GM19455 (cell line): ENCODE data around the gene UBTF.

Experiments used
- ATAC-seq: cut with Tn5 transposase; IDR thresholded peaks from one replicate; pipeline ENCODE4 v1.9.1; 2021; ENCODE audit not compliant: unreplicated experiment

The UBTF gene

DNA sequence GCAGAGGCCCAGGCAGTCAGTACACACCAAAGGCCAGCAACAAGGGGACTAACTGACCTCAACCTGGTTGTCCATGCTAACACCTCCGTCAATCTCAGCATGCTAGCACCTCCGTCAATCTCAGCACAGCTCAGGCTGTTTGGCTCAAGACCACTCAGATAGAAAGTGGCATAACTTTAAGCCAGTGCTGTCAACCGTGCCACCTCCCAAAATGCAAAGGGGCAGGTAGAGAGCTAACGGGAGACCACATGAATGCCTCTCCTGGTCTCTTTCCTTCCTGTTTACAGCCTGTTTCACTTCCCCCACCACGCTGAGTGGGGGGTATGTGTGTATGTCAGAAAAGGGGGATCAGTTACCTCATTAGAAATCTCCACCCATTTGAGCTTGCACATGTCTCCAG, 3.3 kb downstream of the UBTF start:
- ATAC-seq, result no peak

DNA sequence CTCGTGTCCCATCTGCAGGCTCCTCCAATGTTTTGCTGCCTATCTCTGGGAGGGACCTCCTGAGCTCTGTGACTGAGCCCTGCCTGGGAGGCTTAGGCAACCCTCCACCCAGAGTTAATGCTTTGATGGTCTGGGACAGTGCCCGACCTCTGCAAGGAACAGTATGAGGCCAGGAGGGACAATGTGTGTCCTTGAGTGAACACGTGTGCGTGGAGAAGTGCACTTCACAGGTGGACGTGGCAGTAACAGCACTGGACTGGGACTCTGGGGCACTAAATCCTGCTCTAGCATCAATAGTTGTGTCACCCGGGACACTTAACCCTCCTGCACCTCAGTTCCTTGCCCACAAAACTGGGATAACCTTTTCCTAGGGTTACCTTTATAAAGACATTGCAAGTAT, 4.6 kb downstream of the UBTF start:
- ATAC-seq, result no peak

GRCh38 chr17:44214230-44214494, 5.3 kb downstream of the UBTF start:
- ATAC-seq, result no peak

DNA sequence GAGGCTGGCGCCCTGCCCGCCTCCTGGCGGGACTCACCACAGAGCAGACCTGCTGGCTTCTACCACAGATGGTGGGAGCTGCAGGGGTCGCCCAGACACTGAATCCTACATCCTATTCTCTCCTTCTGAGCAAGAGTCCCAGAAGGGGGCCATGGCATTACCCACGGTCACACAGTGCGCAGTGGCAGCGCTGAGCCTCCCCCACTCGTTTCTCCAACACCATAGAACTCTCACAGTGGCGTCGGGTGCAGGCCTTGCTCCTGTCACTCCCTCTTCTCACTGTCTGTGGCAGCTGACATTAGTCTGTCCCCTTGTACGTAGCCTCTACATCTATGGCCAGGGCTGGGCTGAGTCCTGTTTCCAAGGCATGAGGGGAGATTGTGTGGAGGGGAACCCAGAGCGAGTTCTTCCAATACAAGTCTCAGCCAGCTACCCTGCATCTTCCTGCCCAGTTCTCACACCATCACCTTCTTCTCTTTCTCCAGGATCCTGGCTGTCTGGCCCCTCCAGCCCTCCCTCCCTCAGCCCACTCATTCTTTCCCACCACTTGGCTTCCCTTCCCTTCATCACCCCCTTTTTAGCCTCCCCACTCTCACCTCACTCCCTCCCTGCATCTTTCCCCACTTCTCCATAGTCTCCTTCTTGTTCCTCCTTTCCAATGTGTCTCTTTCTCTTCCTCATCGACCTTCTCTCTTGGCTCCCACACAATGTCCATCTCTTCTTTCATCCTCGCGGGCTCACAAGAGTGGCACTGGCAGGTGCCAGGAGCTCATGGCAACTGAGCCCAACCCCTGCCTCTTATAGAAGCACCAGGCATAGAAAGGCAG, 5.9 kb downstream of the UBTF start:
- no peak for ATAC-seq

DNA sequence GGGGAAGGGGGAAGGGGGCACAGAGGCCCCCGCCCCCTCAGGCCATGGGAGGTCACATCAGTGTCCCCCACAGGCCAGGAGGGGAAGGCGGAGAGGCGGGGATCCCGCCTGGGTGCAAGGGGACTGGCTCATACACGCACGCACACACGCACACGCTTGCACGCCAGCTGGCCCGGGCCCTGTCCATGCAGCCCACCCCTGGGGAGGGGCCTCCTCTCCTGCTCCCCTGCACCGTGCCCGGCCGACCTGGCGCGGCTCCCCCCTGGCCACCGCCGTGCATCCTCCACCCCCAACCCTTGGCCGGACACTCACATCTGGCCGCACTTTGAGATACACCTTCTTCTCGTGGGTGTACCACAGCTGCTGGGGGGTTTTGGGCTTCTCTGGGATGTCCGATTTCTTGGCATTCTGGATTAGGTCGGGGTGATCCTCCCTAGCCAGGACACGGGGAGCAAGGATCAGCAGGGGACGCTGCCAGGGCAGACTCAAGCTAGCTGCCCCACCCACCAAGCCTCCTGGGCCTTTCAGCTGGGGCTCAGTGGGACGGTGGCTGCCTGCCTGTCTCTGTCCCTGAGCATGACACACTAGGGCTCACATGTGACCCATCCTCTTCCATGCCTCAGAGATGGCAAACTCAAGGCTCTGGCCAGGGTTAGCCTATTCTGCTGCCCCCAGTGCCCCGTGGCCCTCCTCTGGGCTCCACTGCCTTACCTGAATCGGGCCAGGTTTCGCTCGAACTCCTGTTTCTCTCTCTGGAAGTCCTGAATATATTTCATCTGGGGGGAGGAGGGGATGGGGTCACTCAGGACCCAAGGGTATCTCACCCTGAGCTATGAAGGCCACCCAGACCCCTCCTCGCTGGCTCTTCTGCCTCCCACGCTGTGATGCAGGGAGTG, 6.7 kb downstream of the UBTF start:
- ATAC-seq, result no peak

GRCh38 chr17:44211281-44212265, 7.9 kb downstream of the UBTF start:
- ATAC-seq, result no peak

DNA sequence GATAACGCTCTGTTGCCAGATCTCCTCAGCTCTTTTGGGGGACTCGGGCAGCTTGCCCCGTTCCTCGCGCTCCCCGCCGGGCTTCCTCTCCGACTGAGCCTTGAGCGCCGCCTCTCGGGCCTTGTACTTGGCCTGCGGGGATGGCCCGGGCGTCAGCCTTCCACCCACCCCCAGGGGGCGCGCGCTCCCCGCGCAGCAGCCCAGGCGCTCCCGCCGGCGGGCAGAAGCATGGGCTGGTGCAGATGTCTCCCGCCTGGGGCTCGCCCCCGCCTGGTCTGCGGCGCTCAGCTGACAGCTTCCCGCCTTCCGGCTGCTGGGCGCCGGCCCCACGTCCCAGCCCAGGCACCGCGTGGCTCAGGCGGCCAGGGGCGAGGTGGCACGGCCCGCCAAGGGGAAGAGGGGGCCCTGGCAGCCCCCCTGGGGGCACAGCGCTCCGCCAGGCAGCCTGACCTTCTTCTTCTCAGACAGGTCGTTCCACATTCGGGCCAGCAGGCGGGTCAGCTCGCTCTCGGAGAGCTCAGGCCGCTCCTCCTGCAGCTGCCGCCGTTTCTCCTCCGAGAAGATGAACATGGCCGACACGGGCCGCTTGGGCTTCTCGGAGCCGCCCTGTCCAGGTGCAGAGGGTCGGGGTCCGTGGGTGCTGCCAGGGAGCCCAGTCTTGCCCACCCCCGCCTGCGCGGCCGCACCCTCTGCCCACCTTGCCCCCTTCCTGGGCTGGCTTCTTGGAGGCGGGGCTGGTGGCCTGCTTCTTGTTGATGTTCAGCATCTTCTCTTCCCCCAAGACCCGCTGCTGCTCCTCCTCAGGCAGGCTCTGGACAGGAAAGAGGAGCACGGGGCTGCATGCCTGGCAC, 8.9 kb downstream of the UBTF start:
- peak; percentile 65 for ATAC-seq

DNA sequence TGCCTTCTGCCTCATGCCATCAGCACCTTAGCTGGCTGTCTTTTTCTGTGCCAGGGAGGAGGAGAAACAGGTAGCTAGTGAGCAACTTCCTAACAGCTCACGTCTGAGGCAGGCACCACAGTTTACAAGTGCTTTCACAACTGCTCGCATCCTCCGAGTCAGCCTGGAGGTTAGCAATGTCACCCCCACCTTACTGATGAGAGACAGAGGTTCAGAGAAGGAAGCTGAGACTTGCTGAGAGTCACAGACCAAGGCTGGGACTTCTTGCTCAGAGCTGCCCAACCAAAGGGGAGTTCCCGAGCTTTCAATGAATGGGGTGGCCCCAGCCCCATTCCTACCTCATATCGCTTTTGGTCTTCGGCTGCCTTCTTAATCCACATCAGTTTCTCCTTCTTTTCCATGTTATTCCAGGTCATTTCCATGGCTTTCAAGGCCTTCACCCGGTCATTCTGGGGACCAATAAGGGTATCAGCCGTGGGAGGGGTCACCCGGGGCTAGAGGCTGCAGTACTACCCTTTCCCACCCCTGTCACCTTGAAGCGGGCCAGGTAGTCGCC, 9.6 kb downstream of the UBTF start:
- ATAC-seq, result no peak

- no peak for ATAC-seq
Measured at GRCh38 chr17:44207743-44208142, 11.7 kb downstream of the UBTF start.

DNA sequence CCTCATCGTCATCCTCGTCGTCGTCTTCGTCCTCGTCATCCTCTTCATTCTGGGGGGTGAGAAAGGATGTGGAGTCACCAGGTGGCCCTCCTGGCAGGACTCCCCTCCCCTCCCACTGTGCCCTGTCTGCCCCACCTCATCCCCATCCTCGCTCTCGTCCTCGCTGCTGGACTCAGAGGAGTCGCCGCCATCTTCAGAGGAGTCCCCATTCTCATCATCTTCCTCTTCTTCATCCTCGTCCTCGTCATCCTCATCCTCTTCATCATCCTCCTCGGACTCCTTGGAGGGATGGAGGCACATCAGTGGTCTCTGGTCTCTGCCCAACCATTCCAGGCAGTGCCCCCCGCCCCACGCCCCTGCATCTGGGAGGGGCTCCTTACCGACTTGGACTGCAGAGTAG, 12.2 kb downstream of the UBTF start:
- no peak for ATAC-seq

GRCh38 chr17:44206825-44207155, 12.7 kb downstream of the UBTF start:
- no peak for ATAC-seq

DNA sequence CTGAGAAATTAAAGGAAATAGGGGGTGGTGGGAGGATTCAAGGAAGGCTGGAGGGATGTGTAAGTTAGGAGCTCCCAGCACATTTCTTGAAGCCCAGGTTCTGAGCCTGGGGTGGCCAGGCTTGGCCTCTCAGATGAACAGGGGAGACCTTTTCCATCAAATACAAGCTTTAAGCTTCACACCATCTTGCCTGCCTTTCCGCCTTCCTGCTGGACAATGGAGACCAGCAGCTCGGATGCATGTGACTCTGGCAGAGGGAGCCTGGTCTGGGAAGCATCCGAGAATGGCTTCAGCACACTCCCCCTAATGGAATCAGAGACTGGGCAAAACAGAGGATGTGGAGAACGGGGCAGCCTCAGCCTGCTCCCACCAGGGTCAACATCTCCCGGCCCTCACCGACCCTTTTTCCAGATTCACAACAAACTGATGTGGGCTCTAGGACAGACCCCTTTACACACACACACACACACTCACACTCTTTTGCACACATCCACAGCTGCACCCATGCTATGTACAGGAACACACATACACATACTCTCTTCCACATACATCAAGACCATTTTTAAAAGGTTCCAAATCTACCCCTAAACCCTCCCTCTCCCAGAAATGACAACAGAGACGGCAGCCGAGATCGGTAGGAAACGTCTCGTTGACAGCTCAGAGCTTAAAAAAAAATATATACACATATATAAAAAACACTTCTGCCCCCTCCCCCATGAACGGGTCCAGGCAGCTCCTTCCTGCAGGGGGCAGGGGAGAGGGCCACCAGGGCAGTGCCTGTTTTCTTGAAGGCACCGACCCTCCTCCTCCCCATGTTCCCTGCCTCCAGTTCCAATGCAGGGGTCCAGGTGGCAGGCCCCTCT, 13.3 kb downstream of the UBTF start:
- ATAC-seq, result no peak

- no peak for ATAC-seq
Measured at GRCh38 chr17:44204441-44204882, 15.0 kb downstream of the UBTF start.

DNA sequence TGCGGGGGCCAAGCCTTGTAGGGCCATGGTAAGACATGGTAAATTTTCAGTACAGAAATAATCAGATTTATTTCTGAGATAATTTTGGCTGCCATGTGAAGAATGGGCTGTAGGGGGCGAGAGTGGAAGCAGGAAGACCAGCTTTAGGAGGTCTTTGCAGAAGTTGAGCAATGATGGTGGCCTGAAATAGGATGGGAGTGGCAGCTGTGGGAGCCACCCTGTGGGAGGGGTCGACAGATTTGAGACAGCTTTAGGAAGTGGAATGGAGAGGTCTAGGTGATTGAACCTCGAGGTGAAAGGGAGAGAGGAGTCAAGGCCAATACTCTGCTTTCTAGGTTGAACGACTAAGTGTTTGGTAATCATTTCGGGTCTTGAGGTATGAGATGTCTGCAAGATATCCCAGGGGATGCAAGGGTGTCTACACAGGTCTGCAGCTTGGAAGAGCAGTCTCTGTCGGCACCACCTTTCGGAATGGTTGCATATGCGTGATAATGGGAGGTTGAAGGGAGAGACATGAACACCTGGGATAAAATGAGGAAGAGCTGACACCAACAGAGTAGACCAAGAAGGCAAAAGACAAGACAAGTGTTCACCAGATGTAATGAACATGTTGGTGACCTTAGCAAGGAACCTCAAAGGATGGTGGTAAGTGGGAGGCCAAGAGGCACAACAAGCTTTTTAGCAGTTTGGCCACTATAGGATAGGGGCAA, 15.6 kb downstream of the UBTF start:
- ATAC-seq, result no peak

DNA sequence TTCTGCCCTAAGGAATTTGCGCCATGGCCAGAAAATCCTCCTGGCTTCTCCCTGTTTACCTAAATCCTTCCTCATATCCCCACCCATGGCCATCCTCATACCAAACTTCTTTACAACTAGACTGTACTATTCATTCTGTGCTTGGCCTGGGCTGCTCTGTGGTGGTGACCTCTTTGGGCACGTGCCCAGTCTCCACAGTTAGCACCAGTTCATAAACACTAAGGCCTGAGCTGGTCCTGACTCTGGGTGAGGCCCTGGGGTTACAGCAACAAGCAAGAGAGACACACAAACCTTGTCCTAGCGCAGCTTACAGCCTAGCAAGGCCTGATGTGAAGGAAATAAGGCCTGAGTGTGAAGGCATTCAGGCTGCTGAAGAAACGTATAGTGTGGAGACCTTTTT, 16.7 kb downstream of the UBTF start:
- no peak for ATAC-seq

DNA sequence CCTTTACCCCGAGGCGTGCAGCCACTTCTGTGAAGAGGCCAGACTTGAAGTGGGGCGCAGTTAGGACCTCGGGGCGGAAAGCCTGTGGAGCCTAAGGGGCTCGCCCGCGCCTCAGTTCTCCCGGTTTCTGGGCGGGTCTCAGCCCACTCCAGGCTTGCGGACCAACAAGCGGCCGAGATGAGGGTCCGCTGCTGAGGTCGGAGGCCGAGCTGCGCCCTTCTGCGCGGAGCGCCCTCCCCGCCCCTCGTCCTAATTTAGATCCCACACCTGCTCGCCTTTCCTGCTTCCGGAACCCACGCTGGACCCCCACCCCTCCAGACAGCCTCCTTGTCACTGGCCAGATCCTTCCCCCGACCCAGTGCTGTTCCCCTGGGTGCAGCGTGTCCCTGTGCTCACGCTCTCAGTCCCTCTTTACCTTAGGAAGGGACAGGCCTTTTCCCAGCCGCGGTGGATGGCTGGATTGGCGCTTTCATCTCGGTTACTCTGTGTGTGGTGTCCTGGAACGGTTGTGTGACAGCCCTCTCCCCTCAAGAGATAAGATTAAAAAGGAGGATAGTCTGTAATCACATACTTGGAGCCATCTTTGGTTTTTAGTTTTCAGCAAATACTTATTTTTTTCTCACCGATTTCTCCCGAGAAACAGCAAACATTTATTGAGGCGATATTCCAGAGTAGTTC, 18.9 kb downstream of the UBTF start:
- ATAC-seq, result peak; percentile 12

GRCh38 chr17:44199553-44200477, 19.7 kb downstream of the UBTF start, which contains the start of gene ATXN7L3:
TSS of gene ATXN7L3 (minus strand) at chr17:44199884. CDS start at chr17:44198070, 1,814 bp downstream.
- ATAC-seq, result peak; percentile 63
